T-cell (primary cell): ENCODE results near the gene ZBTB39. TPM values are rescaled to one million over a fixed set of nuclear protein-coding genes. Genes with fewer than 3 reads are reported as not detected.
"Not testable (repeated sequence)": the region's sequence is repeated elsewhere in the genome, so short reads cannot be mapped to it uniquely, and the experiment has no call there.

Experiments used
- ATAC-seq, 4 experiments: fragments of 200-7000 bp in 3 of 4; fragments of 150-1000 bp in 1 of 4; cut with Tn5 transposase; replicated peaks in 1 of 4; 1 replicate in 3 of 4; 2 replicates in 1 of 4; pipeline ENCODE4 v1.10.0; 2021; ENCODE audit warnings: moderate library complexity in 3 of 4, mild to moderate bottlenecking in 2 of 4, moderate number of reproducible peaks in 1 of 4
- CTCF ChIA-PET, 2 donors: fragments of 300-600 bp; sonication (Branson Sonifier 250); formaldehyde crosslinking; loops; one replicate each; lab custom pipeline; 2022; ENCODE audit warnings: antibody characterized with exemption in 2 of 2; lab: Charles Lee
- POLR2A ChIA-PET, 2 donors: fragments of 300-600 bp; sonication (Branson Sonifier 250); formaldehyde crosslinking; loops; one replicate each; lab custom pipeline; 2022; ENCODE audit warnings: antibody characterized with exemption in 2 of 2; lab: Charles Lee
- DNase-seq, 35 experiments: peaks; one replicate each; pipeline versions ENCODE4 v3.0.0 to v3.0.0-alpha.2; 2013 to 2023
- H3K27ac ChIP-seq: one replicate; pipeline ENCODE4 v1.5.1; 2013; ENCODE audit warnings: low read length
- H3K27me3 ChIP-seq, 2 experiments: replicated peaks in 1 of 2; 1 replicate in 1 of 2; 2 replicates in 1 of 2; pipeline versions ENCODE4 v1.6.1 to v1.7.0; 2013; ENCODE audit warnings: low read length in 1 of 2, mixed read lengths in 1 of 2; ENCODE audit not compliant: control insufficient read depth in 2 of 2, insufficient read depth in 2 of 2; ENCODE audit errors: extremely low read depth in 1 of 2
- H3K36me3 ChIP-seq, 2 donors: 1 replicate in 1 of 2; 2 replicates in 1 of 2; pipeline versions ENCODE4 v1.6.1 to v1.7.0; 2013; ENCODE audit warnings: low read length in 1 of 2; ENCODE audit not compliant: control insufficient read depth in 2 of 2, insufficient read depth in 1 of 2; ENCODE audit errors: extremely low read depth in 1 of 2
- H3K4me1 ChIP-seq, 2 experiments: 1 replicate in 1 of 2; 2 replicates in 1 of 2; pipeline versions ENCODE4 v1.6.1 to v1.7.0; 2013; ENCODE audit warnings: low read length in 2 of 2, mixed read lengths in 1 of 2; ENCODE audit not compliant: insufficient read depth in 2 of 2, control insufficient read depth in 1 of 2; ENCODE audit errors: extremely low read depth in 1 of 2
- H3K4me3 ChIP-seq, 2 donors: 1 replicate in 1 of 2; 2 replicates in 1 of 2; pipeline versions ENCODE4 v1.5.1 to v1.7.0; 2013; ENCODE audit warnings: mild to moderate bottlenecking in 2 of 2, low read length in 1 of 2, moderate library complexity in 1 of 2; ENCODE audit not compliant: control insufficient read depth in 1 of 2; ENCODE audit errors: extremely low read depth in 1 of 2
- H3K9me3 ChIP-seq: 2 replicates; pipeline ENCODE4 v1.7.0; 2013
- H3K27ac Mint-ChIP-seq, 2 donors: one replicate each; pipeline ENCODE4 v1.8.0; 2020 to 2021; ENCODE audit warnings: mild to moderate bottlenecking in 2 of 2, mixed read lengths in 2 of 2
- H3K27me3 Mint-ChIP-seq, 2 donors: one replicate each; pipeline ENCODE4 v1.8.0; 2021 to 2022; ENCODE audit warnings: mixed read lengths in 2 of 2
- H3K36me3 Mint-ChIP-seq: one replicate; pipeline ENCODE4 v1.8.0; 2021; ENCODE audit warnings: mixed read lengths
- H3K4me1 Mint-ChIP-seq, 3 donors: one replicate each; pipeline ENCODE4 v1.8.0; 2020 to 2022; ENCODE audit warnings: mixed read lengths in 3 of 3, mild to moderate bottlenecking in 1 of 3
- H3K4me3 Mint-ChIP-seq, 3 donors: one replicate each; pipeline ENCODE4 v1.8.0; 2020 to 2022; ENCODE audit warnings: mild to moderate bottlenecking in 3 of 3, mixed read lengths in 3 of 3, moderate library complexity in 3 of 3
- H3K9me3 Mint-ChIP-seq, 3 donors: one replicate each; pipeline ENCODE4 v1.8.0; 2020 to 2022; ENCODE audit warnings: mixed read lengths in 3 of 3
- WGBS: methylation state at CpG from one replicate; pipeline ENCODE4 v1.1.5; 2013; ENCODE audit warnings: missing lambda C conversion rate; ENCODE audit not compliant: insufficient coverage; 5-methylcytosine and 5-hydroxymethylcytosine counted together
- total RNA-seq, 35 experiments: library from RNA in 6 of 35; stranded (reverse) in 6 of 35; fragments of 120-200 nt in 1 of 35; gene quantifications; one replicate each; pipeline versions ENCODE4 v1.2.1 to v1.2.4 and lab custom pipeline; 2013 to 2026

The ZBTB39 gene
- total RNA-seq, 5 donors from 2014 or later (not counting 1 experiment from before 2014, with no cell fraction given), result 7.9 to 11.2 (median 11.0) TPM

DNA sequence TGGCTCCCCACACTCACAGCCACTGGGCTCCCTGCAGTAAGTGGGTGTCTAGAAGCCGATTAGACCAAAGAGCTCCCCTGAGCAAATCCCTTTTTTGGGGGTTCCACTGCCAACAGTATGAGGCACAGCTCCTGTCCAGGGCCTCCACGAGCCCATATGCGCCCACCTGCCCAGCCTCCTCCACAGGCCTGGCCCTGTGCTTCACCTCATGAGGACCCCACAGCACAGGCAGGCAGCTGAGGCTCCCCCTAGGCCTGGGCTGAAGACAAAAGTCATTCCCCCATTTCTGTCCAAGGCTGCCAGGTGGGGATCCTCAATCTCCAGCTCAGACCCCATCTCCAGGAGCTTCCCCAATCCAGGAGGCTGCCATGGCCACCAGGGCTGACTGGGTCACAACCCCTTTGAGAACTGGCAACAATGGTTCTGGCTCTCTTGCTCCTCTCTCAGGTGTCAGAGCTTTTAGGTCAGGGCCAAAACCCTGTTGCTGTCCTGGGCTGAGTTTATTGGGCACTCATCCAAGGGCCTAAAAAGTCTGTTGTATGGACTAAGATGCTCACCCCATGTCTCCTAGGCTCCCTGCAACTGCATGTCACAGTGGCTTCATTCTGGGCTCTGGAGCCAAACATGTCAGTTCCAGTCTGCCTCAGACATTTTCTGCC, 23.6 kb downstream of the ZBTB39 start:
- H3K9me3 ChIP-seq, H3K27me3 Mint-ChIP-seq, H3K4me3 Mint-ChIP-seq, H3K4me1 Mint-ChIP-seq, H3K27ac Mint-ChIP-seq, POLR2A ChIA-PET, CTCF ChIA-PET, H3K27ac ChIP-seq, DNase-seq, H3K4me3 ChIP-seq, ATAC-seq, H3K27me3 ChIP-seq, H3K36me3 ChIP-seq, H3K9me3 Mint-ChIP-seq, H3K36me3 Mint-ChIP-seq, H3K4me1 ChIP-seq: not testable (repeated sequence)
- WGBS, result 67% methylated on average over 2 of the region's 3 CpGs

DNA sequence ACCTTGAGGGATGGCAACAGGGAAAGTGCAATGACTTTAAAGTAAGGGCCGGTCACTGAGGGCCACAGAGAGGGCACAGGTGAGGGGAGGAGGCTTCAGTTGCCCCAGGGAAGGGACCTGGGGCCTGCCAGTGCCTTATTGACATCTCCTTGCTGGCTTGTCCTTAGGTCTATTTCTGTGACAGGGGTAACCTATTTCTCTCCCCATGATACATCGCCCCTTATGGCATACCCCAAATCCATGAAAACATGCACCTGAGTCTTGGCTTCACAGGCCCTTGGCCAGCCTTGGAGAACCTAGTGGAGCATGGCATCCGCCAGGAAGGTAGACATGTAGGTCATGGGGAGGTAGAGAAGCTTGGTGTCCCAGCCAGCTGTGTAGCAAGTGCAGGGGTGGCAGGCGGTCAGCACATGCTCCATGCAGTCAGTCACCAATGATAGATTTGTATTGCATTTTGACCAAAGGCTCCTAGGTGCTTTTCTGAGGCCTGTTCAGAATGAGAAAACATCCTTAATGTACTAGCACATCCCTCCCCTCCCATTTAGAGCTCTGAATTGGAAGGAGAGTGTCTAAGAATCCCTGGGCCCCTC, 25.3 kb downstream of the ZBTB39 start:
- CTCF ChIA-PET, result interaction anchor here in 1 of 2 donors (0.6 kb wide), 1 partner anchor 478 kb away, joined by 3 read pairs; no protein-coding TSS in a partner anchor
- no peaks in the 10 kb centered on the region for H3K9me3 Mint-ChIP-seq
- no peaks in the 10 kb centered on the region for H3K27me3 Mint-ChIP-seq
- DNase-seq (no peak), ATAC-seq (no peak)
- peaks cover 7% of the 10 kb centered on the region for H3K36me3 Mint-ChIP-seq
- peaks cover 0 to 1% (median 0%) of the 10 kb centered on the region in 3 donors for H3K4me1 Mint-ChIP-seq
- no peaks in the 10 kb centered on the region for H3K36me3 ChIP-seq
- WGBS, result 90% methylated on average over 2 of the region's 4 CpGs
- H3K27ac ChIP-seq, result no peak overlapping the region
- POLR2A ChIA-PET, result no interaction called here
- H3K27ac Mint-ChIP-seq, result no peak overlapping the region
- no peaks in the 10 kb centered on the region for H3K9me3 ChIP-seq
- H3K27me3 ChIP-seq, result no peaks in the 10 kb centered on the region
- no peak overlapping the region for H3K4me3 Mint-ChIP-seq
- H3K4me3 ChIP-seq, result no peak overlapping the region
- H3K4me1 ChIP-seq, result no peaks in the 10 kb centered on the region

DNA sequence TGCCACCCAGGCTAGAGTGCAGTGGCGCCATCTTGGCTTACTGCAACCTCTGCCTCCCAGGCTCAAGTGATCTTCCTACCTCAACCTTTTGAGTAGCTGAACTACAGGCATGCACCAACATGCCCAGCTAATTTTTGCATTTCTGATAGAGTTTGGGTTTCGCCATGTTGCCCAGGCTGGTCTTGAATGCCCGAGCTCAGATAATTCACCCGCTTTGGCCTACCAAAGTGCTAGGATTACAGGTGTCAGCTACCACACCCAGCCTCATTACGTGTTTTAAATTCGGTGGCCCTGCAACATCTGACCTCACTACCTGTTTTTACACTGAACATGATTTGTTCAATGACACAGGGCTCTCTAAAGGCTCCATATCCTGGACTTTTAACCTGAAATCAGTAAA, 26.1 kb downstream of the ZBTB39 start:
- WGBS, result 98% methylated on average over 5 of the region's 6 CpGs
- H3K27ac ChIP-seq, result no peak overlapping the region
- ATAC-seq (no peak), DNase-seq (no peak)
- H3K36me3 ChIP-seq, result no peaks in the 10 kb centered on the region
- ChIA-PET CTCF (no interaction called here), POLR2A (no interaction called here)
- Mint-ChIP-seq H3K4me1 (no peaks in the 10 kb centered on the region), H3K9me3 (no peaks in the 10 kb centered on the region), H3K4me3 (no peak overlapping the region), H3K27ac (no peak overlapping the region), H3K27me3 (no peaks in the 10 kb centered on the region), H3K36me3 (peaks cover 7% of the 10 kb centered on the region)
- no peaks in the 10 kb centered on the region for H3K27me3 ChIP-seq
- H3K9me3 ChIP-seq, result no peaks in the 10 kb centered on the region
- H3K4me3 ChIP-seq, result no peak overlapping the region
- no peaks in the 10 kb centered on the region for H3K4me1 ChIP-seq

DNA sequence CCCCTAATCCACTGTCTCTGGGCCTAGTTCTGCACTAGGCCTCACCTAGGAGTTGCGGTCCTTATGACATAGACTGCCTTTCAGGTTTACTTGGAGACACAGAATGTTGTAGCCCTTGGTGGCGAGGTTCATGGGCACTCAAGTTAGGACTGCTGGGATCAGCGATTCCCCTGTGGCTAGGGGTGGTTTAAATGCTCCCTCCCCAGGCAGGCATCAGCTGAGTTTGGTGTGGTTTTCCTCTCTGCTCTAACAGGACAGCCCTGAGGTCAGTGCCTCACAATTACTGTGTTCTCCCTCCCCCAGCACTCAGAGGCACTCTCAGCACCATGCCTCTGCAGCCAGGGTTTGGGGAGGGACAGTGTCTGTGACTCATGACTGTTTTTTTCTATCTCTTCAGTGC, 26.7 kb downstream of the ZBTB39 start:
- Mint-ChIP-seq H3K9me3 (no peaks in the 10 kb centered on the region), H3K4me1 (no peaks in the 10 kb centered on the region), H3K27ac (no peak overlapping the region), H3K27me3 (no peaks in the 10 kb centered on the region), H3K36me3 (peaks cover 7% of the 10 kb centered on the region), H3K4me3 (no peak overlapping the region)
- Histone ChIP-seq H3K4me1 (no peaks in the 10 kb centered on the region), H3K36me3 (no peaks in the 10 kb centered on the region), H3K27me3 (no peaks in the 10 kb centered on the region), H3K27ac (no peak overlapping the region), H3K9me3 (no peaks in the 10 kb centered on the region), H3K4me3 (no peak overlapping the region)
- ATAC-seq, result no peak
- no peak for DNase-seq
- CTCF ChIA-PET, result no interaction called here
- POLR2A ChIA-PET, result no interaction called here
- WGBS, result 89% methylated on average over 1 of the region's 3 CpGs

DNA sequence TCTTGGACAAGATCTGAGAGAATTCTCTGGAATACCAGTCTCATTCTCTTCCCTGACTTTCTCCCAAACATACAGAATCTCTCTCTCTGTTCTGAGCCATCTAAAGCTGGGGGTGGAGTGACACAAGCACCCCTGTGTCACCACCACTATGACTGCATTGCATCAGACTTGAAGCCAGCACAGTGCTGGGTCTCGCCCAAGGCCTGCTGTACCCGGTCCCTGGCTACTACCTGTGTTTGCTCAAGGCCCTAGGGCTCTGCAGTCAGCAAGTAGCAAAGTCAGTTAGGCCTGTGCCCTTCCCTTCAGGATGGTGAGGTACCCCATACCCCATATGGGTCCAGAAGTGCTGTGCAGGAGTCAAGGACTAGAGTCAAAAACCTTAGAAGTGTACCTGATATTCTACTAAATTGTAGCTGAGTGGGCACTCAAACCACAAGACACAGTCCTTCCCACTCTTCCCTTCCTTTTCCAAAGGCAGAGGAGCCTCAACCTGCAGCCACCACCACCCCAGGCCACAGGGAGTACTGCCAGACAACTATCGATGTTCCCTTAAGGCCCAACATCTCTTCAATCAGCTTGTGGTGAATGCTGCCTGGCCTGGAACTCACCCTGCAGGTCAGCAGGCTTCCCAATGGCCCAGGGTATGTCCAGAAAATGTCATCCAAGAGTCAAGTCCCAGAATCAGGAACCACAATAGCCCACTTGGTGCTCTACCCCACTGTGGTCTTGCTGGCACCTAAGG, 27.8 kb downstream of the ZBTB39 start:
- Mint-ChIP-seq H3K4me1 (no peaks in the 10 kb centered on the region), H3K4me3 (no peak overlapping the region), H3K9me3 (no peaks in the 10 kb centered on the region), H3K27me3 (no peaks in the 10 kb centered on the region), H3K27ac (no peak overlapping the region), H3K36me3 (peaks cover 7% of the 10 kb centered on the region)
- DNase-seq (no peak), ATAC-seq (no peak)
- POLR2A ChIA-PET, result no interaction called here
- Histone ChIP-seq H3K36me3 (no peaks in the 10 kb centered on the region), H3K4me1 (no peaks in the 10 kb centered on the region), H3K4me3 (no peak overlapping the region), H3K9me3 (no peaks in the 10 kb centered on the region), H3K27ac (no peak overlapping the region), H3K27me3 (no peaks in the 10 kb centered on the region)
- 96% methylated on average over 3 of the region's 3 CpGs for WGBS
- CTCF ChIA-PET, result no interaction called here

DNA sequence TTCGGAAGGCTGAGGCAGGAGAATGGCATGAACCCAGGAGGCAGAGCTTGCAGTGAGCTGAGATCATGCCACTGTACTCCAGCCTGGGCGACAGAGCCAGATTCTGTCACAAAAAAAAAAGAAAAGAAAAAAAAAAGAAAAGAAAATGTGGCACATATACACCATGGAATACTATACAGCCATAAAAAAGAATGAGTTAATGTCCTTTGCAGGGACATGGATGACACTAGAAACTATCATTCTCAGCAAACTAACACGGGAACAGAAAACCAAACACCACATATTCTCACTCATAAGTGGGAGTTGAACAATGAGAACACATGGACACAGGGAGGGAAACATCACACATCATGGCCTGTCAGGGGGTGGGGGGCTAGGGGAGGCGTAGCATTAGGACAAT, 29.0 kb downstream of the ZBTB39 start:
- H3K4me1 ChIP-seq, H3K36me3 Mint-ChIP-seq, H3K27me3 Mint-ChIP-seq, H3K4me3 ChIP-seq, H3K4me1 Mint-ChIP-seq, CTCF ChIA-PET, H3K9me3 Mint-ChIP-seq, H3K27ac ChIP-seq, H3K9me3 ChIP-seq, H3K36me3 ChIP-seq, ATAC-seq, POLR2A ChIA-PET, H3K4me3 Mint-ChIP-seq, H3K27me3 ChIP-seq, H3K27ac Mint-ChIP-seq, DNase-seq: not testable (repeated sequence)
- WGBS, result no CpG with 5 or more reads among the region's 4 CpGs
